KMS-11 (cell line): ENCODE data around the gene ABCC2.

ENCODE experiments used
- H2AFZ ChIP-seq: fragments of 200-600 bp; sonication (generic); 2 replicates; pipeline ENCODE4 v1.6.1; 2016; ENCODE audit warnings: antibody characterized with exemption, mixed run types, low read depth
- H3K27ac ChIP-seq: fragments of 200-600 bp; sonication (generic); 2 replicates; pipeline ENCODE4 v1.6.1; 2016; ENCODE audit warnings: mild to moderate bottlenecking, mixed run types
- H3K27me3 ChIP-seq: fragments of 200-600 bp; sonication (generic); 2 replicates; pipeline ENCODE4 v1.6.1; 2017; ENCODE audit warnings: mild to moderate bottlenecking, low read depth, mixed run types, moderate library complexity; ENCODE audit not compliant: insufficient read depth
- H3K36me3 ChIP-seq: fragments of 200-600 bp; sonication (generic); 2 replicates; pipeline ENCODE4 v1.6.1; 2017; ENCODE audit warnings: mild to moderate bottlenecking, mixed run types; ENCODE audit not compliant: insufficient read depth
- H3K4me1 ChIP-seq: fragments of 200-600 bp; sonication (generic); 2 replicates; pipeline ENCODE4 v1.6.1; 2016; ENCODE audit warnings: mild to moderate bottlenecking, low read depth, mixed run types; ENCODE audit not compliant: poor library complexity, severe bottlenecking
- H3K4me2 ChIP-seq: fragments of 200-600 bp; sonication (generic); 2 replicates; pipeline ENCODE4 v1.7.0; 2016; ENCODE audit warnings: mild to moderate bottlenecking, mixed run types
- H3K4me3 ChIP-seq: fragments of 200-600 bp; sonication (generic); IDR thresholded peaks from 2 replicates; pipeline ENCODE4 v1.6.1; 2017; ENCODE audit warnings: low read depth, low read length, mixed read lengths; ENCODE audit not compliant: insufficient read depth
- H3K79me2 ChIP-seq: fragments of 200-600 bp; sonication (generic); 2 replicates; pipeline ENCODE4 v1.6.1; 2016; ENCODE audit warnings: low read depth, mixed run types; ENCODE audit not compliant: insufficient read depth
- H3K9ac ChIP-seq: fragments of 200-600 bp; sonication (generic); 2 replicates; pipeline ENCODE4 v1.6.1; 2016; ENCODE audit warnings: mild to moderate bottlenecking, mixed run types
- H4K20me1 ChIP-seq: fragments of 200-600 bp; sonication (generic); 2 replicates; pipeline ENCODE4 v1.6.1; 2016; ENCODE audit warnings: mild to moderate bottlenecking, mixed run types; ENCODE audit not compliant: insufficient read depth
- CTCF ChIP-seq: fragments of 200-600 bp; sonication (generic); conservative IDR thresholded peaks from 2 replicates; pipeline ENCODE4 v1.6.1; 2017; ENCODE audit warnings: low read depth, mild to moderate bottlenecking, antibody characterized with exemption, low read length, moderate library complexity, mixed read lengths

The ABCC2 gene

GRCh38 chr10:99828464-99828863 is 46.0 kb downstream of the ABCC2 start:
- H3K4me3 ChIP-seq, result no peak overlapping the region
- H3K4me1 ChIP-seq, result peaks cover 10% of the 10 kb centered on the region
- H3K4me2 ChIP-seq, result no peak overlapping the region; the same call in 1 of the 2 replicates
- no peak overlapping the region; the same call in 1 of the 2 replicates for H3K27ac ChIP-seq
- no peaks in the 10 kb centered on the region for H3K79me2 ChIP-seq
- no peak for TF ChIP-seq CTCF
- H3K36me3 ChIP-seq, result no peaks in the 10 kb centered on the region
- H4K20me1 ChIP-seq, result no peaks in the 10 kb centered on the region
- no peak overlapping the region for H3K9ac ChIP-seq
- H3K27me3 ChIP-seq, result no peaks in the 10 kb centered on the region
- H2AFZ ChIP-seq, result no peak overlapping the region

- H2AFZ ChIP-seq, result no peak overlapping the region
- no peak overlapping the region for H3K4me2 ChIP-seq
- H3K27ac ChIP-seq, result no peak overlapping the region
- H3K79me2 ChIP-seq, result no peaks in the 10 kb centered on the region
- H3K9ac ChIP-seq, result no peak overlapping the region
- H4K20me1 ChIP-seq, result no peaks in the 10 kb centered on the region
- H3K27me3 ChIP-seq, result no peaks in the 10 kb centered on the region
- TF ChIP-seq CTCF, result no peak
- no peak overlapping the region for H3K4me3 ChIP-seq
- H3K36me3 ChIP-seq, result no peaks in the 10 kb centered on the region
- peaks cover 10% of the 10 kb centered on the region for H3K4me1 ChIP-seq
Measured at GRCh38 chr10:99832439-99832838, 50.0 kb downstream of the ABCC2 start.

GRCh38 chr10:99834410-99834809 is 52.0 kb downstream of the ABCC2 start:
- H3K79me2 ChIP-seq, result no peaks in the 10 kb centered on the region
- H3K4me3 ChIP-seq, result no peak overlapping the region
- H3K27ac ChIP-seq, result no peak overlapping the region
- no peak overlapping the region for H3K9ac ChIP-seq
- H3K36me3 ChIP-seq, result no peaks in the 10 kb centered on the region
- no peak overlapping the region for H3K4me2 ChIP-seq
- H3K4me1 ChIP-seq, result no peaks in the 10 kb centered on the region
- H4K20me1 ChIP-seq, result no peaks in the 10 kb centered on the region
- no peaks in the 10 kb centered on the region for H3K27me3 ChIP-seq
- TF ChIP-seq CTCF, result no peak
- H2AFZ ChIP-seq, result no peak overlapping the region

GRCh38 chr10:99835947-99836346 is 53.5 kb downstream of the ABCC2 start:
- Histone ChIP-seq H3K79me2 (no peaks in the 10 kb centered on the region), H3K27ac (no peak overlapping the region), H3K27me3 (no peaks in the 10 kb centered on the region), H4K20me1 (no peaks in the 10 kb centered on the region), H3K4me1 (no peaks in the 10 kb centered on the region), H3K4me3 (no peak overlapping the region), H2AFZ (no peak overlapping the region), H3K9ac (no peak overlapping the region), H3K4me2 (no peak overlapping the region), H3K36me3 (no peaks in the 10 kb centered on the region)
- no peak for TF ChIP-seq CTCF
